Smooth muscle cell (in vitro differentiated cells): ENCODE data around the gene PACSIN1. TPM values are rescaled to one million over a fixed set of nuclear protein-coding genes. Genes with fewer than 3 reads are reported as not detected.

ENCODE experiments used
- DNase-seq: peaks from one replicate; lab custom pipeline; 2025; ENCODE audit not compliant: unreplicated experiment; lab: John Stamatoyannopoulos, UW
- H2AFZ ChIP-seq: fragments of 200-600 bp; sonication (generic); 2 replicates; pipeline ENCODE4 v1.6.0; 2016; ENCODE audit warnings: antibody characterized with exemption, low read depth, mild to moderate bottlenecking
- H3F3A ChIP-seq: fragments of 200-600 bp; sonication (generic); 2 replicates; pipeline ENCODE4 v1.6.0; 2017; ENCODE audit warnings: antibody characterized with exemption, low read depth
- H3K27ac ChIP-seq: fragments of 200-600 bp; sonication (generic); 2 replicates; pipeline ENCODE4 v1.5.1; 2016; ENCODE audit warnings: low read depth, mild to moderate bottlenecking
- H3K27me3 ChIP-seq: fragments of 200-600 bp; sonication (generic); 2 replicates; pipeline ENCODE4 v1.6.1; 2016; ENCODE audit warnings: low read depth, mild to moderate bottlenecking
- H3K36me3 ChIP-seq: fragments of 200-600 bp; sonication (generic); 2 replicates; pipeline ENCODE4 v1.5.1; 2016; ENCODE audit warnings: low read depth
- H3K4me1 ChIP-seq: fragments of 200-600 bp; sonication (generic); 2 replicates; pipeline ENCODE4 v1.5.1; 2016; ENCODE audit warnings: low read depth
- H3K4me2 ChIP-seq: fragments of 200-600 bp; sonication (generic); 2 replicates; pipeline ENCODE4 v1.6.0; 2016; ENCODE audit warnings: mild to moderate bottlenecking
- H3K4me3 ChIP-seq: fragments of 200-600 bp; sonication (generic); 2 replicates; pipeline ENCODE4 v1.5.1; 2016; ENCODE audit warnings: mild to moderate bottlenecking
- H3K79me2 ChIP-seq: fragments of 200-600 bp; sonication (generic); 2 replicates; pipeline ENCODE4 v1.6.0; 2016; ENCODE audit warnings: low read depth, mild to moderate bottlenecking
- H3K9ac ChIP-seq: fragments of 200-600 bp; sonication (generic); 2 replicates; pipeline ENCODE4 v1.6.0; 2016; ENCODE audit warnings: low read depth
- H3K9me3 ChIP-seq: fragments of 200-600 bp; sonication (generic); replicated peaks from 2 replicates; pipeline ENCODE4 v1.5.1; 2016; ENCODE audit warnings: low read depth
- H4K20me1 ChIP-seq: fragments of 200-600 bp; sonication (generic); 2 replicates; pipeline ENCODE4 v1.6.0; 2016; ENCODE audit warnings: low read depth
- CTCF ChIP-seq: fragments of 200-600 bp; sonication (generic); IDR thresholded peaks from 2 replicates; pipeline ENCODE4 v1.5.1; 2017; ENCODE audit warnings: borderline replicate concordance, mild to moderate bottlenecking, antibody characterized with exemption; ENCODE audit not compliant: insufficient read depth, poor library complexity, severe bottlenecking
- WGBS: methylation state at CpG from one replicate; pipeline ENCODE4 v1.1.7; 2016; ENCODE audit warnings: low lambda C conversion rate; 5-methylcytosine and 5-hydroxymethylcytosine counted together
- polyA plus RNA-seq: library from polyadenylated mRNA; unstranded; fragments of >200 nt; fragmentation: Nextera tagmentation; extraction: Ambion mirVana; gene quantifications from 2 replicates; pipeline ENCODE4 v1.2.1, GENCODE V29; 2016
- total RNA-seq: library from RNA; depleted of rRNA; stranded (reverse); fragments of >200 nt; gene quantifications from 2 replicates; pipeline ENCODE4 v1.2.3, GENCODE V29; 2014

The PACSIN1 gene
- total and polyA plus RNA-seq, 2 experiments from 2014 or later, result not detected

GRCh38 chr6:34574647-34575293 lies 108.9 kb downstream of the PACSIN1 start:
- no peak for DNase-seq
- Histone ChIP-seq H3K27ac (no peak overlapping the region), H3K9me3 (no peaks in the 10 kb centered on the region), H3K79me2 (no peaks in the 10 kb centered on the region), H3K4me2 (no peak overlapping the region), H2AFZ (no peak overlapping the region), H3K27me3 (no peaks in the 10 kb centered on the region), H3K4me1 (no peaks in the 10 kb centered on the region), H3K4me3 (no peak overlapping the region), H3K36me3 (no peaks in the 10 kb centered on the region), H4K20me1 (no peaks in the 10 kb centered on the region), H3K9ac (no peak overlapping the region), H3F3A (no peaks in the 10 kb centered on the region)
- WGBS, result 92% methylated on average over 10 of the region's 10 CpGs
- TF ChIP-seq CTCF, result no peak

- Histone ChIP-seq H3K79me2 (no peaks in the 10 kb centered on the region), H3K4me3 (no peak overlapping the region), H3F3A (no peaks in the 10 kb centered on the region), H3K4me1 (no peaks in the 10 kb centered on the region), H3K36me3 (no peaks in the 10 kb centered on the region), H3K27me3 (no peaks in the 10 kb centered on the region), H3K9ac (no peak overlapping the region), H2AFZ (no peak overlapping the region), H3K27ac (no peak overlapping the region), H3K9me3 (no peaks in the 10 kb centered on the region), H3K4me2 (no peak overlapping the region), H4K20me1 (no peaks in the 10 kb centered on the region)
- WGBS, result 55% methylated on average over 3 of the region's 3 CpGs
- TF ChIP-seq CTCF, result no peak
- no peak for DNase-seq
These were observed 109.5 kb downstream of the PACSIN1 start for GRCh38 chr6:34575326-34575725.

- no peaks in the 10 kb centered on the region for H3K36me3 ChIP-seq
- H3F3A ChIP-seq, result no peaks in the 10 kb centered on the region
- H3K9me3 ChIP-seq, result no peaks in the 10 kb centered on the region
- no peak overlapping the region for H2AFZ ChIP-seq
- no peak overlapping the region for H3K4me3 ChIP-seq
- no peak overlapping the region for H3K27ac ChIP-seq
- H4K20me1 ChIP-seq, result no peaks in the 10 kb centered on the region
- no peak overlapping the region for H3K4me2 ChIP-seq
- WGBS, result 94% methylated on average over 18 of the region's 18 CpGs
- H3K4me1 ChIP-seq, result no peaks in the 10 kb centered on the region
- H3K79me2 ChIP-seq, result no peaks in the 10 kb centered on the region
- H3K9ac ChIP-seq, result no peak overlapping the region
- DNase-seq, result no peak
- TF ChIP-seq CTCF, result no peak
- no peaks in the 10 kb centered on the region for H3K27me3 ChIP-seq
These were observed 110.5 kb downstream of the PACSIN1 start for GRCh38 chr6:34576286-34576955.
